Measurements from ENCODE around the gene RNH1.

RNH1 gene

DNA sequence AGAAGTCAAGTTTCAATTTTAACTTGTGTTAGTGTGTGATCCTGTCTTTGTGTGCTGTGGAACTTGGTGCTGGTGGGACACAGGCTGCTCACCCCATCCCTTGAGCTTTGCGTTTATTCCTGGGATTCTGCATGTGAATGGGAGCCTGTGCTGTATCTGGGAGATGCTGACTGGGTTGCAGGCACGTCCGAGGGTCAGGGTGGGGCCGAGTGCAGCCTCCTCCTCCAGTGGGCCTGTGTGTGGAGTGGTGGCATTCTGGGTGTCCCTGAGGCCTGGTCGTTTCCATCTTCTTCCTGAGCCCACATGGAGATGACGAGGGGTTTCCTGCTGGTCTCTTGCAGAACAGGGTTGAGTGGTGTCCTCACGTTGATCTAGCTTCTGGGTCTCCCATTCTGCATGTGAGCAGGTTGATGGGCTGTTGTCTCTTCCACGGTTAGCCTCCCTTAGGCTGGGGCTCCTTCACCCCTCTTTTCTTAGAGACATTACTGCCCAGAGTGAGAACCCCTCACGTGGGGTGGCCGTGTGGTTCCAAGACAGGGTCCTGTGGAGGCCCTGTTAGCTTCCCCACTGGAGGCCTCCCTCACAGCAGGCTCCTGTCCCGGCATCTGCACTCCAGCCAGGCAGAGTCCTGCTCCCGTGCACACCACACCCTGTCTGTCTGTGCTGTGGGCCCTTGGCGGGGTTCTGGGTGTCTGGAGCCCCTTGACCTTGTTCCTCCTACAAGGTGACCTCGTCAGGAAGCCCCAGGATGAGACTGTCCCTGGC is 52.1 kb downstream of the RNH1 start:
- no peak for DNase-seq

DNA sequence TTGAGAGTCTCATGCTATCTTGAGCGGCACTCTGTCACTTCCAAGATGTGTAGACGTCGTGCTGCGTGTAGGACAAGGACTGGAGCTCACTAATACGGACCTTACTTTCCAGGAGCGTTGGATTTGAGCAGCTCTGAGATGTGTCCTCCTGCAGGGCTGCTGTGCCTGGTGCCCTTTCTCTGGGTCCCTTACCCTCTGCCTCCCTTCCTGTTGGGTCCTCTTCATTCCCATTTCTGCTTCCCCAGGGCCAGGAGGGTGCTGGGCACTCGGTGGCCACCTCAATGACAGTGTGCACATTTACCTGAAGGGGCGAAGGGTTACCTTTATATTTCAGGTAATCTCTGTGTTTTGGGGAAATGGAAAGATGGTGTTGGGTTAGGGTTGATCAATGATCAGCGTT is 53.0 kb downstream of the RNH1 start:
- DNase-seq, result no peak

DNA sequence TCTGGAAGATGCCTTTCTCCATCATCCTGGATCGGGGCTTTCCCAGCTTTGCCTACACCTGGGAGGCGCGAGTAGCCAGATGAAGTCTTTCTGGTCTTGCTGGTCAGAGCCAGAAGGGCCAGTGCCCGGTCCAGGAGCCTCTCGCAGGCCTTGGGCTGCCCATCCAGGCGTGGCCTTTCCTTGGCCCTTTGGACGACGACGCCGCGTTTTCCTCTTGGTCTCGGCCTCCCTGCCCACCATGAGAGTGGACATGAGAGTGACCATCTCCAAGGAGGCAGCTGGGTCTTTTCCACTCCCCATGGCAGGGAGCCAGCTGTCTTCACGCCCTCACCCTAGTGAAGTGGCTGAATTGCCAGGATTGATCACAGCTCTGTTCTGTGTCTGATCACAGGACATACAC is 53.5 kb downstream of the RNH1 start:
- no peak for DNase-seq

DNA sequence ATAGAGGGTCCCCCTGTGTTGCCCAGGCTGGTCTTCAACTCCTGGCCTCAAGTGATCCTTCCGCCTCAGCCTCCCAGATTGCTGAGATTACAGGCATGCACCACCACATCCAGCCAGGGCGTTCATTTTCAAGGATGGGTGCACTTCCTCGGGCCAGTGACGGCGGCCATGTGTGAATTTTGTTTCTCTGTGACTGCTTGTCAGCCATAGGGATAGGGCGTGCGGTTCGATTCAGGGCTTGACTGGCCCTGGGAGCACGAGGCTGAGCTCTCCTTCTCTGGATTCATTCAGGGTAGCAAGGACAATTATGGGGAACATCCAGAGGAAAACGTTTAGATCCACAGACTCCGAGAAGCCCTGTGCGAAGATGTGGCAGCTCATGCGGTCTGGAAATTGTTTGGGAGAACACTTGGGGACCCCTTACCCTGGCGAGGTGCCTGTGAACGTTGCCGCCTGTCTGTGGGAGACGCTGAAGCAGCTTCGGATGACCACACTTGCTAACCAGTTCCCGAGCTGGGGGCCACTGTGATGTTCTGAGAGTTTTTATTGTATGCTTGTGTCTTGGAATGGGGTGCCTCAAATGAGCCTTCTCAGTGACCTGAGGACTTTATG is 54.0 kb downstream of the RNH1 start:
- no peak for DNase-seq

DNA sequence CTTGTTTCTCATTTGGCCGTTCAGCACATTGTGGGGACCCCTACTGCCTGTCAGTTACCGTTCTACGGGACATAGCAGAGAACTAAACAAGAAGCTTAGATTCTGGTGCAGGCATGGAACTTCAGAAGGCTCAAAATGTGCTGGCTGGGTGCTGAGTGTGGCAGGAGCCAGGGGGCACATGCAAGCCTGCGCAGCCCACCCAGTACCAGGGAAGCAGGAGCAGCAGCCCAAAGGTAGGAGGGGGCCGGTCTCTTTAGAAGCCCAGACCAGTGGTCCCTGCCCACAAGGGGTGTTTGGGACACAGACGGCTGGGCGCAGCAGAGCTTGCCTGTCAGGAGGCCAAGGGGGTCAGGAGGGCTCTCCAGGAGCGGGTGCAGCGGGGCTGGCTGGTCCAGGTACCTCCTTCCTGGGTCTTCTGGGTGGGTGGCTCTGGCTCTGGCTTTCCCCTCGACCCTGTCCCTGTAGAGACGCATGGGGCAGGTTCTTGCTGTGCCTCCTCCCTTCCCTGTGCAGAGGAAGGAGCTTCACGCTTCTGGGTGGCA is 54.8 kb downstream of the RNH1 start:
- DNase-seq, result no peak

DNA sequence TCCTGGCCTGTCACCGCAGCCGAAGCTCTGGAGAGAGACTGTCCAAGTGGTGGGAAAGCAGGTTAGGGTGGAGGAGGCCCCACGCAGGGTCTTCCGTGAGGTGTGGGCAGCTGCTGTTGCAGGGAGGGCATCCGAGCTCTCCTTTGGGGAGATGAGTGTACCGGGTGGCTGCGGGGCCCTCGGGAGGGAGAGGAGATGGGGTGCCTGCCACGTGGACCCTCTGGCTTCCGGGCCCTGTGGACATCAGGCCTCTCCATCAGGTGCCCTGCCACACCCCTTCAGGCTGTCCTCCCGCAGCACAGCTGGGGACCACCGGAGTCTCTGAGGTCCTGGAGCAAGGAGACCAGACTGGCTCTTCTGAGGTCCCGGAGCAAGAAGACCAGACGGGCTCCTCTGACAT is 55.3 kb downstream of the RNH1 start:
- no peak for DNase-seq

DNA sequence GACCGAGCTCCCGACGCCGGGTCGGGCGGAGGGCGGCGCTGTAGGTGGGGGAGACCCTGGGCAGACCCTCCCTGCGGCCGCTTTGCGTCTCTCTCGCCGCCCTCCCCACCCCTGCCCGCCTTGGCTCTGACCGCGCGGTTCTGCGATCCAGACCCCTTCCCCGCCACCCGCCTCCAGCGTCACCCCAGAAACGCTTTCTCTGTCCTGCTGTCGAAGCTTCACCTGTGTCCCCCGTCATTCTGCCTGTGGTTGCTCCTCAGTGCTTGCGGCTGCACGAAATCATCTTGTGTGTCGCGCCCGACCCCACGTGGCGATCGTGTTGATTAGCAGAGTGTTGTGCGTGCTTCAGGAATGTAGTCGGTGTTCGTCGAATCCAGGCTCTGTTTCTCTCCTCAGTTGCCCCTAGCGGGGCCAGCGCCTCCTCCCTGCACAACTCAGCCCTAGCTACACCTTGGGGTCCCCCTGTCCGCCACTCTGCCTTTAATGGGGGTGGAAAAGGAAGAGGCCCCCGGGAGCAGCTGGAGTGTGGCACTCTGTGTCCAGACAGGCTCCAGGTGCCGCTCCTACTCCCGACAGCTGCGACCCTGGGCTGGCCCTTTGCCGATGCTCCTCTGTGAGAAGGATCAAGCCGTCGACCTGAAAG is 56.1 kb downstream of the RNH1 start:
- DNase-seq, result peak; percentile 81

DNA sequence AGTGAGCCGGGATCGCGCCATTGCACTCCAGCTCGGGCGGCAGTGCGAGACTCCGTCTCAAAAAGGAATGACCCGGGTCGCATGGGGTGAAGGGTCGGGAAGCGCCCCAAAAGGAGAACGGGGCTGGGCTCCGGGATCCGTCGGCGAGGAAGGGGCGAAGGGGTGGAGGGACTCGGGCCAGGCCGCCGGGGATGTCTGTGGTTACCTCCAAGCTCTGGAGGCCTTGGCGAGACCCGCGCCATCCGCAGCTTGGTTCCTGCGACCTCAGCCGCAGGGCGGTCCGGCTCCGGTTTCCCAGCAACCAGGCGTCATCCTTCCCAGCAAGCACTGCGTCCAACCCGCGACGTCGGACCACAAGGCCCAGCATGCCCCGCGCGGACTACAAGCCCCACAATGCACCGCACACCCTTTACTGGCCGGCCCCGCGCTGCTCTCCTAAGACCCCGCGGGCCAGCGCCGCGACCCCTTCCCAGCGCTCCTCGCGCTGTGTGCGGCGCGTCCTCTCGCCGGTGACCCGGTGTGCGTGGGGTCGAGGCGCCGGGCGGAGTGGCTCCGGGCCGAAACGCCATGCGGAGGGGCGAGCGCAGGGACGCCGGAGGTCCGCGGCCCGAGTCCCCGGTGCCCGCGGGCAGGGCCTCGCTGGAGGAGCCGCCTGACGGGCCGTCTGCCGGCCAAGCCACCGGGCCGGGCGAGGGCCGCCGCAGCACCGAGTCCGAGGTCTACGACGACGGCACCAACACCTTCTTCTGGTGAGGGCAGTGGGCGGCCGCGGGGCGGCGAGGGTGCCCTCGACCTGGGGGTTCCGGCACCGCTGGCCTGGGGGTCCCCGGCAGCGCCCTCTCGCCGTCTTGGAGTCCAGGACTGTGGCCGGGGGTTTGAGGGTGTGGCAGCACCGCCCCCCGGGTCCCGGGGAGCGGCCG is 56.9 kb downstream of the RNH1 start, which contains the start of gene PTDSS2:
PTDSS2 (plus strand) TSS at position 391 of the 920 bp plus-strand sequence; CDS start at position 568, 177 bp downstream.
- DNase-seq, result peak; percentile 94

DNA sequence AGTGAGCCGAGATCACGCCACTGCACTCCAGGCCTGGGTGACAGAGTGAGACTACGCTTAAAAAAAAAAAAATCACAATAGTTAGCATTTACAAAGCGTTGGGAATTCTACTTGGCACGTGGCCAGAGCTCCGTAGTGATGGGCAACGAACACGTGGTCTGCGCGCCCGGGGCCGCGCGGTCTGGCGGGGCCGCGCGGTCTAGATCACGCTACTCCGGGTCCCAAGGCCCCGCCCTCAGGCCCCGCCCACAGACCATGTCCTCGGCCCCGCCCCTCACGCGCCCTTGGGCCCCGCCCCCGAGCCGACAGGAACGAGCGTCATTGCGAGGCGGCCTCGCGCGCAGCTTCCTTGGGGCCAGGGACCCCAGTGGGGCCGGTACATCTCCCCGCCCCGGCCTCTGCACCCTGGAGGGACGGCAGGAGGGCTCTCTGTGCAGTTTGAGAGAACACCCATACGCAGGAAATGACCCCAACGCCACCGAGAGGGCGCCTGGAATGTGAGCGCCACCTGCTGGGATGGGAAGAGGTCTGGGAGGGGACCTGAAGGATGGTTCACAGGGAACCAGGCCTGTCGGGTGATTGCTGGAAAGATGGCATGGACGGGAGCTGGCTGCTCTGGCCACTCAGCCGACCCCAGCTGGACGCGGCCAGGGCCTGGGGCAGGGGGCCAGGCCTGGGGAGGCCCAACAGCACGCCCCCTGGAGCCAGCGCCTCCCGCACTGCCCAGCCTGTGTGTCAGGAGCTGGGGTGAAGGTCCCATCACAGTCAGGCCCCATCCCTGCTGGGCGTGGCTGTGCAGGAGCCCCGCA is 58.9 kb downstream of the RNH1 start:
- peak; percentile 95 for DNase-seq

DNA sequence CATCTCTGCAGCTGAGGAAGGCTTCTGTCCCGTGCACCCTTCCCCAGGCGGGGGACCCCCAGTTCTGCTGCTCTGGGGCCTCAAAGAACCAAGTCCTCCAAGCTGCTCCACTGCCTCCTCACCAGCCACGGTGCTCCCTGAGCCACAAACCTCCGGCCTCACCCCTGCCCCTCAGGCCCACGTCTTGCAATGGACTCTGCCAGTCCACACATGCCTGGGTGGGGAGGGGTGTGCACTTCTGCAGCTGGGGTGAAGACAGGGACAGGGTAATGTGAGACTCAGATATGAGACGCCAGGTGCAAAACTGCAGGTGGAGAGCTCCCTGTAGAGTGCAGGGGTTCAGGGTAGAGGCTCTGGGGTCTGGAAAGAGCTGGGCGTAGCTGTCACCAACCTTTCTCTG is 60.2 kb downstream of the RNH1 start:
- DNase-seq, result no peak

DNA sequence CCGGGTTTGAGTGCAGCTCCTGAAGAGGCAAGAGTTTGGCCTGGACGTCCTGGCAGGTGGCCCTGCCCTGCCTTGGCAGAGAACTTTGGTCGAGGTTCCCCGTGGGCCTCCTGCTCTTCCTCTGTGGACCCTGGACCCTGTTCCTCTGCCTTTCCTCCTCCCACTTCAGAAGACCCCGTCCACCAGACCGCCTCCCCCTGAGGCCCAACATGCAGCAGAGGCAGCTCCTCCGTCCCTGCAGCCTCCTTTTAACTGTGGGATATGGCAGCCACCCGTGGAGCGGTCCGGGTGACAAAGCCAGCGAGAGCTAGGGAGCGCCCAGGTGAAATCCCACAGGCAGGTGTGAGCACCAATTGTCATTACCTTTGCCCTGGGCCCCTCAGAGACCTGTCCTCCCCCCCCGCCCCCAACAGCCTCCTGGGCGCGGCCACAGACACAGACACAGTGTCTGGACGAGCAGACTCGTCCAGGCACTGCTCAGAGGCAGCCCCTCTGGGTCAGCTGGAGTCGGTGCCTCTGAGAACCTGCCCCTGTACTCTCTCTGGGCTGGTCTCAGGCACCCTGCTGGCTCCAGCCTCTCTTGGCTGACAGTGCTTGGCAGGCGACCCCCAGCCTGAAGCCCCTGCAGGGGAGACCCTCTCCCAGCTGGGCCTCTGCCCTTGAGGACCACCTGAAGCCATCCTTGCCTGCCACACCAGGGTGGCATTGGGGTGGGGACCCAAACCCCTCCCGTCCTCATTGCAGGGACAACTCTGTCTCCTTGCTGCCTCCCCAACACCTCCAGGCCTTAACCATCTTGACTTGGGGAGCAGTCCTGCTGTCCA is 61.1 kb downstream of the RNH1 start:
- no peak for DNase-seq
